Activated gamma-delta T cell treated with Interleukin-2 at 50 U/mL for 16 hours (primary cell): ENCODE results near the gene CD300A.

Experiments
- DNase-seq: peaks from one replicate; pipeline ENCODE4 v3.0.0-alpha.2; 2020

Gene CD300A

GRCh38 chr17:74457146-74457819 lies 9.2 kb upstream of the CD300A start:
- peak; percentile 72 for DNase-seq

GRCh38 chr17:74457820-74458166 lies 8.6 kb upstream of the CD300A start:
- DNase-seq, result no peak

- DNase-seq, result no peak
These were observed 7.6 kb upstream of the CD300A start for GRCh38 chr17:74458835-74459234.

GRCh38 chr17:74459622-74460021 lies 6.8 kb upstream of the CD300A start:
- DNase-seq, result no peak

GRCh38 chr17:74460241-74460640 lies 6.2 kb upstream of the CD300A start:
- no peak for DNase-seq

- no peak for DNase-seq
These were observed 5.4 kb upstream of the CD300A start for GRCh38 chr17:74460996-74461395.

- no peak for DNase-seq
These were observed 4.8 kb upstream of the CD300A start for GRCh38 chr17:74461611-74462010.

GRCh38 chr17:74464730-74465377 lies 1.6 kb upstream of the CD300A start:
- DNase-seq, result no peak

GRCh38 chr17:74465378-74466110 lies 890 bp upstream of the CD300A start:
- no peak for DNase-seq

- peak; percentile 41 for DNase-seq
These were observed 372 bp downstream of the CD300A start for GRCh38 chr17:74466828-74467184.

- DNase-seq, result no peak
These were observed 952 bp downstream of the CD300A start for GRCh38 chr17:74467221-74467951.

GRCh38 chr17:74471341-74471740 lies 4.9 kb downstream of the CD300A start:
- DNase-seq, result no peak

GRCh38 chr17:74472890-74473289 lies 6.5 kb downstream of the CD300A start:
- DNase-seq, result no peak

GRCh38 chr17:74473294-74473693 lies 6.9 kb downstream of the CD300A start:
- no peak for DNase-seq

GRCh38 chr17:74474043-74474792 lies 7.8 kb downstream of the CD300A start:
- peak; percentile 69 for DNase-seq

- DNase-seq, result no peak
These were observed 8.8 kb downstream of the CD300A start for GRCh38 chr17:74475189-74475588.

- no peak for DNase-seq
These were observed 11.0 kb downstream of the CD300A start for GRCh38 chr17:74477411-74477810.

GRCh38 chr17:74478420-74479100 lies 12.1 kb downstream of the CD300A start:
- no peak for DNase-seq

GRCh38 chr17:74480290-74480689 lies 13.9 kb downstream of the CD300A start:
- no peak for DNase-seq

- no peak for DNase-seq
These were observed 15.2 kb downstream of the CD300A start for GRCh38 chr17:74481621-74482020.

- DNase-seq, result no peak
These were observed 17.6 kb downstream of the CD300A start for GRCh38 chr17:74484066-74484465.
